Coronary artery (tissue), 2 donors: ENCODE data around the gene SIK3.

Experiments used
- DNase-seq: peaks from one replicate; pipeline ENCODE4 v3.0.0-alpha.2; 2017; ENCODE audit warnings: low spot score
- H3K27ac ChIP-seq, 2 donors: fragments of 200-600 bp; sonication (generic); one replicate each; pipeline ENCODE4 v1.5.1; 2016 to 2019
- H3K4me3 ChIP-seq: fragments of 200-600 bp; sonication (generic); 2 replicates; pipeline ENCODE4 v1.5.1; 2016; ENCODE audit warnings: mild to moderate bottlenecking, moderate library complexity
- TF ChIP-seq, protein P1 (sequence below): fragments of 200-600 bp; sonication (generic); IDR thresholded peaks from one replicate; pipeline ENCODE4 v1.5.1; 2019; ENCODE audit warnings: antibody characterized with exemption

SIK3 gene

DNA sequence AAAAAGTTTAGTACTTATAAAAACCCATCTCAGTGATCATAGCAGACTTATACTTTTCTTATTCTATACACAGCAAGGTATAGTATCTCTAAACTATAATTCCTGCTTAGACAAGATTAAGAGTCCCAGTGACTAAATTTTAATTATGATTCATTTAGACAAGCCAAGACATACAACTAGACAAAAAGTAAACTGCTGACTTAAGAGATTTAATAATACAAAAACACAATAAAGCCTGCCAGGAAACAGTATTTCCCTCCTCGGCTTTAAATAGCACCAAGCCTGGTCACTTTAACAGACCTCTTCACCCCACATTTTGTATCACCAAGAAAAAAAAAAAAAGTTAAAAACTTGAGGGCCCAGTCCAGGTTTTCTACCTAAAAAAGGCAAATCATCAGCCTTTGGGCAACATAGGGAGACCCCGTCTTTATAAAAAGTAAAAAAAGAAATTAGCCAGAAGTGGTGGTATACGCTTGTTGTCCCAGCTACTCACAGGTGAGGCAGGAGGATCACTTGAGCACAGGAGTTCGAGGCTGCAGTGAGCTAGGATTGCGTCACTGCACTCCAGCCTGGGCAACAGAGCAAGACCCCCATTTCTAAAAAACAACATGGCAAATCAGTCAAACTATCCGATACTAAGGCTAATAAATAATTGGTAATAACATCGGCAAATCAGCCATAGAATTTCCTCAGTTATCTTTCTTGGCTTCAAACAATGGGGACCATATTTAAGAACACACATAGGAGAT is 53.8 kb downstream of the SIK3 start:
- no peak overlapping the region for H3K27ac ChIP-seq
- DNase-seq: no peak
- H3K4me3 ChIP-seq: no peak overlapping the region
- TF ChIP-seq, protein P1, sequence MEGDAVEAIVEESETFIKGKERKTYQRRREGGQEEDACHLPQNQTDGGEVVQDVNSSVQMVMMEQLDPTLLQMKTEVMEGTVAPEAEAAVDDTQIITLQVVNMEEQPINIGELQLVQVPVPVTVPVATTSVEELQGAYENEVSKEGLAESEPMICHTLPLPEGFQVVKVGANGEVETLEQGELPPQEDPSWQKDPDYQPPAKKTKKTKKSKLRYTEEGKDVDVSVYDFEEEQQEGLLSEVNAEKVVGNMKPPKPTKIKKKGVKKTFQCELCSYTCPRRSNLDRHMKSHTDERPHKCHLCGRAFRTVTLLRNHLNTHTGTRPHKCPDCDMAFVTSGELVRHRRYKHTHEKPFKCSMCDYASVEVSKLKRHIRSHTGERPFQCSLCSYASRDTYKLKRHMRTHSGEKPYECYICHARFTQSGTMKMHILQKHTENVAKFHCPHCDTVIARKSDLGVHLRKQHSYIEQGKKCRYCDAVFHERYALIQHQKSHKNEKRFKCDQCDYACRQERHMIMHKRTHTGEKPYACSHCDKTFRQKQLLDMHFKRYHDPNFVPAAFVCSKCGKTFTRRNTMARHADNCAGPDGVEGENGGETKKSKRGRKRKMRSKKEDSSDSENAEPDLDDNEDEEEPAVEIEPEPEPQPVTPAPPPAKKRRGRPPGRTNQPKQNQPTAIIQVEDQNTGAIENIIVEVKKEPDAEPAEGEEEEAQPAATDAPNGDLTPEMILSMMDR: no peak

DNA sequence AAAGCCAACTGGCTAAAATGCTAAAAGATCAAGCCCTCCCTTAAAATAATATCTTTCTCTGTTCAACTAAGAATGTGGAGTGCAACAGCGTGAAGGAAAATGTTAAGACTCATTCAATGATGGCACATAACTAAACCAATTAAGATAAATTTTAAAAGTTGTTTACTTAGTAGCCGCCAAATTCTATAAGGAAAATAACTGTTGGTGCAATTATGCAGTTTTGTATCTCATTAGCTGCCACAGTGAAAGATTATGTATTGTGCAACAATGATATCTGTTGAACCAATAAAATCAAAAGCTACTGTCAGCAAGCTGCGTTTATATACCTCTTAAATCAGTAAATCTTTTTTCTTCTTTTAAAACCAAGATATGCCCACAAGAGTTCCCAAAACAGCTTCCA is 55.5 kb downstream of the SIK3 start:
- DNase-seq: no peak
- TF ChIP-seq, protein P1: no peak
- no peak overlapping the region for H3K4me3 ChIP-seq
- H3K27ac ChIP-seq: no peak overlapping the region

DNA sequence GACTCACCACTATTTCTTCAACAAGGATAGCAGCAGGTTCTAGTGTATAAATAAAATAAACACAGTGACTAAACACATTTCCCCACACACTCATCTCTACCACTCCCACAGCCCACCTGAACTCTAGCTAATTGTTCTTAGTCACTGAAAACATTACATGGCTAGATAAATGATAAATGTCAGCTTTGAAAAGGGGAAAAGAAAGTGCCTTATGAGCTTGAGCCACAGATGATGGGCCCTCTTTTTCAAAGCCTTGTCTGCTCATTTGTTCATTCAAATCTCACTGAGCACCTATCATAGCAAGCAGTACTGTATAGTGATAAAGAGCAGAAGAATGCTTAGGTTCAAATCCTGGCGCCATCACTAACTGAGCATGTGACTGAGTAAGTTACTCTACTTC is 58.3 kb downstream of the SIK3 start:
- DNase-seq: no peak
- H3K27ac ChIP-seq: no peak overlapping the region
- TF ChIP-seq, protein P1: no peak
- no peak overlapping the region for H3K4me3 ChIP-seq

DNA sequence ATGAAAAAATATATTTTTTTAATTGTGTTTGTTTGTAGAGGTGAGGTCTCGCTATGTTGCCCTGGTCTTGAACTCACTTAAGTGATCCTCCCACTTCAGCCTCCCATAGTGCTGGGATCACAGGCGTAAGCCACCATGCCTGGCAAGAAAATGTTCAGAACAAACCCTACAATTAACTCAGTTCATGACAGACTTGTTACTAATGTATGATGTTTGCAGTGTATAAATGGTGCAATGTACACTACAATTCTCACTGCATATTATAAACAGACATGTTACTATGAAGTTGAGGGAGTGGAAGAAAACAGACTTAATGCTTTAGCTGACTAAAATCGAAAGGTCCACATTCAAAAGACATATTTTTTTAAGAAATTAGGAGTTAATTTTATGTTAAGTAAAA is 59.0 kb downstream of the SIK3 start:
- DNase-seq: no peak

DNA sequence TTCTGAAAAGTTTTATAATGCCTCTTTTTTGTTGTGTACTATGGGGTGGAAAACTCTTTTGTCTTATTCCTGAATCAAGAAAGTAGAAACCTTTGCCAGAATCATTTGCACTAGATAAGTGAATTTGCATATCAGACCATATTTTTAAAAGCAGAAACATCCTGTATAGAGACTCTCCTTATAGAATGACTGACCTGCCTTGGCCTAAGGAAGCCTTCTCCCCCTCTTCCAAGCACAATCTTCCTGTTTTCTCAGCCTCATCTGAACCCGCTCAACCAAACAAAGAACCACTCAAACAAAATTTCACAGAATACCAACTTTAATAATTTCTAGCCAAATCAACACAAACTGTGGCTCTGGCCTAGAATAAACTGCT is 60.3 kb downstream of the SIK3 start:
- no peak for DNase-seq
- TF ChIP-seq, protein P1: no peak
- Histone ChIP-seq H3K4me3 (no peak overlapping the region), H3K27ac (no peak overlapping the region)

More for the DNA sequence above, 59.0 kb downstream of the SIK3 start:
- Histone ChIP-seq H3K4me3 (no peak overlapping the region), H3K27ac (no peak overlapping the region)
- TF ChIP-seq, protein P1: no peak

DNA sequence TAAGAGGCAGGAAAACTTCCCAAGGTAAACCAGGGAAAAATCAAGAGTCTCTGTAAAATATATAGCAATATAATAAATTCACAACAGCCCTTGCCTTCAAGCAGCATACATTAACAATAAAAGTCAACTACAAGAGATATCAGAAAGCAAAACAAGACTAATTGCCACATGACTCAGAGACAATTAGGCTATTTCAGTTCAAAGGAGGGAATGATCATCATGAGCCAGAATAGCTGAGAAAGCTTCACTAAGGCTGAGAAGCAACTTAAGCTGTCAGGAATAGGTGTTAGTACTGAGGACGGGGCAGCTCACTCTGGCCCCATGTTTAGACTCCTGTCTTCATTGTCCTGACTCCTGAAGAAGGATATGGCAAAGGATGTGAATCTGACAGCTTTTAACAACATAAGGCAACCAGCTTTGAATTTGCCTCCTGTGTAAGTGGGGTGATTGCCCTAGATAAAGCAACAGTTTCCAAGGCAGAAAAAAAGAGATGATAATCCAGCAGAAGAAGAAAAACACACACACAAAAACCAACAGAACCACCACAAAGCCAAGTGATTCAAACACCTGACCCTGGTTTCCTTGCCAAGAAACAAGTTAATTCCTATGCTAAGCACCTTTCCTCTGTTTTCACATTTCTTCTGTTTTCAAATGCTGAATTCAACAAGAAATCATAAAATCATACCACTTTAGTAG is 60.8 kb downstream of the SIK3 start:
- DNase-seq: no peak
- TF ChIP-seq, protein P1: no peak
- Histone ChIP-seq H3K27ac (no peak overlapping the region), H3K4me3 (no peak overlapping the region)

DNA sequence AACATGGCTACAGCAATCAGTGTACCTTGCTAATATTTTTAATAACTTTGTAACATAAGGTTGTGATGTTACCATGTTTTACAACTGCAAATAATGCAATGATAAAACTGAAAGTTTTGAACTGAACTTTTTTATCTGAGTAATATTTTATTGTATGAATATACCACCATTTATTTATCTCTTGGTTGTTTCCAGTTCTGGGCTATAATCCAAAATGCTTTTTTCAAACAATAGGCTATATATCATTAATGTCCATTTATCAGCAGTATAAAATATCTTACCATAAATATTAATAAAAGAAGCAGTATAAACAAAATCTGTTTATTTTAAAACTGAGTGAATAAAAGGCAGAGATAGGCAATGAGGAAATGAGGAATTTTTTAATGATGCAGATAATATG is 63.3 kb downstream of the SIK3 start:
- no peak for DNase-seq
- TF ChIP-seq, protein P1: no peak
- Histone ChIP-seq H3K27ac (no peak overlapping the region), H3K4me3 (no peak overlapping the region)
